NCI-H1092 treated with DMSO at 0.1 percent for 48 hours (cell line): ENCODE measurements around the gene TOP3A.
"Not testable (repeated sequence)": the region's sequence is repeated elsewhere in the genome, so short reads cannot be mapped to it uniquely, and the experiment has no call there.

Source experiments
- DNase-seq: peaks from one replicate; lab custom pipeline; 2025; lab: John Stamatoyannopoulos, UW

The TOP3A gene

GRCh38 chr17:18314731-18315561 is at the start of gene TOP3A, which contains the start of gene SMCR8:
Gene TOP3A (minus strand): TSS chr17:18314994. CDS start chr17:18314778, 216 bp downstream.
Gene SMCR8 (plus strand): TSS chr17:18315293. CDS start chr17:18315790, 497 bp downstream.
- peak; percentile 85 for DNase-seq

- no peak for DNase-seq
Measured at GRCh38 chr17:18364166-18364565, 49.4 kb upstream of the TOP3A start.

- DNase-seq = peak; percentile 82
Measured at GRCh38 chr17:18363101-18364049, 48.6 kb upstream of the TOP3A start, which contains the start of gene SHMT1. Gene SHMT1 (minus strand): TSS chr17:18363550. CDS start chr17:18355981, 7,569 bp downstream.

GRCh38 chr17:18362698-18363100 is 47.9 kb upstream of the TOP3A start:
- DNase-seq = no peak

- DNase-seq = no peak
Measured at GRCh38 chr17:18361837-18362697, 47.3 kb upstream of the TOP3A start.

GRCh38 chr17:18360518-18360917 is 45.7 kb upstream of the TOP3A start:
- no peak for DNase-seq

- DNase-seq = no peak
Measured at GRCh38 chr17:18356624-18357023, 41.8 kb upstream of the TOP3A start.

- DNase-seq = no peak
Measured at GRCh38 chr17:18353541-18353940, 38.7 kb upstream of the TOP3A start.

- DNase-seq = no peak
Measured at GRCh38 chr17:18344021-18344420, 29.2 kb upstream of the TOP3A start.

GRCh38 chr17:18339933-18340332 is 25.1 kb upstream of the TOP3A start:
- DNase-seq = no peak

- DNase-seq = not testable (repeated sequence)
Measured at GRCh38 chr17:18338158-18338557, 23.4 kb upstream of the TOP3A start.

GRCh38 chr17:18332909-18333489 is 18.2 kb upstream of the TOP3A start:
- DNase-seq = no peak

- no peak for DNase-seq
Measured at GRCh38 chr17:18331879-18332278, 17.1 kb upstream of the TOP3A start.

- no peak for DNase-seq
Measured at GRCh38 chr17:18328643-18329204, 13.9 kb upstream of the TOP3A start.

- no peak for DNase-seq
Measured at GRCh38 chr17:18327556-18327955, 12.8 kb upstream of the TOP3A start.

- no peak for DNase-seq
Measured at GRCh38 chr17:18327093-18327492, 12.3 kb upstream of the TOP3A start.

GRCh38 chr17:18326572-18326971 is 11.8 kb upstream of the TOP3A start:
- DNase-seq = no peak

GRCh38 chr17:18326039-18326438 is 11.2 kb upstream of the TOP3A start:
- no peak for DNase-seq

GRCh38 chr17:18324140-18325050 is 9.6 kb upstream of the TOP3A start:
- DNase-seq = no peak
